ENCODE measurements around the gene DOCK7.

Gene DOCK7

DNA sequence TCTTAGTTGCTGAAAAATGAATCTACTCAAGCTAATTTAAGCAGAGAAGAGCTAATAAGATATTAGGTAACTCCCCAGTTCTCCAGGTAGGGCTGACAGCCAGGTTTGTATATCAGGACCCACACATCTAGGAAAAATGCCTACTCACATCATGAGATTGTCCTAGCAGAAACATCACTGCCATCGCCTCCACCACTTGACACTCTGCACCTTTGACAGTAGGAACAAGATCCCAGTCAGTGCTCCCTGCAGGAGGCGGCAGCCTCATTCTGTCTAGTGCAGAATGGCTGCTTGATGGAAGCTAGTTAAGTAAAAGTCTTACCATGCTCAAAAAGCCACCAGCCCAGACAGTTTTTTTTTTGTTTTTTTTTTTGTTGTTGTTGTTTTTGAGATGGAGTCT is 282.9 kb downstream of the DOCK7 start:
- DNase-seq: no peak

Measured in CD4-positive, alpha-beta T cell treated with Interleukin-12 subunit alpha and Interleukin-12 subunit beta, for 1 hour (primary cell).